DMS114 treated with DMSO at 0.1 percent for 48 hours (cell line): Measurements from ENCODE around the gene RING1.
"Not testable (repeated sequence)": the region's sequence is repeated elsewhere in the genome, so short reads cannot be mapped to it uniquely, and the experiment has no call there.

Experiments
- DNase-seq: peaks from one replicate; lab custom pipeline; 2025; ENCODE audit not compliant: unreplicated experiment; lab: John Stamatoyannopoulos, UW

Gene RING1

GRCh38 chr6:33205191-33206026 is 2.9 kb upstream of the RING1 start:
- DNase-seq: no peak

DNA sequence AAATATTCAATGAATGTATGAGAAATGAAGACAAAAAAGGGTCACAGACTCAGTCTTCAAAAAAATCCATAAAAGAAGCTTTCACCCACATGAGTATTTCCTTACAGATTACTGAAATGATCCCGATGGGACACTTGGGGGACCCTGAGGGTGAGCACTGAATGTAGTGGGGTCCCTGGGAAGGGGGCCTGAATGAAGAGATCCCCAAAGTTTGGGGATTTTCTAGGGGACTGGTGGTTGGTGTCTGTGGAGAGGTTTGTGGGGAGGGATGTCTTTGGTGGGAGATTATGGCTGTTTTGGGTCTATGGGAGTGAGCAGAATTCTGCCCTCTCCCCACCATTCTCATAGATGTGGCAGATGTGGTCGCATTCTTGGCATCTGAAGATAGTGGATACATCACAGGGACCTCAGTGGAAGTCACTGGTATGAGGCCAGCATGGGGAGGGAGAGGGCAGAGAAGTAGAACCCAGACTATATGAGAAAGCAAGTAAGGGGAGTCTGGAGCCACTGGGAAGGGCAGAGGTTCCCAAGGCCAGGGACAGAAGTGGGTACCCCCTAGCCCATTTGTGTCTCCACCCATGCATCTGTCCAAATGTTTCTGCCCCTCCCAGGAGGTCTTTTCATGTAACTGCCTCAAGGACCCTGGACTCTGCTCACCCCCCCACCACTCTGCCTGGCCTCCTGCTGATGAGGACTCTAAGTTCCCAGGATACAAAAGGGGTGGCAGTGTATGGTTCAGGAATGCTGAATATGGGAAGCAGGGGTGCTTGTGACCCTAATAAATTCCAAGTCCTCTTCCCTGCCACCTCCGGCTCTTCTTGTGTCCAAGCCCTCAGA is 2.1 kb upstream of the RING1 start:
- DNase-seq: no peak

DNA sequence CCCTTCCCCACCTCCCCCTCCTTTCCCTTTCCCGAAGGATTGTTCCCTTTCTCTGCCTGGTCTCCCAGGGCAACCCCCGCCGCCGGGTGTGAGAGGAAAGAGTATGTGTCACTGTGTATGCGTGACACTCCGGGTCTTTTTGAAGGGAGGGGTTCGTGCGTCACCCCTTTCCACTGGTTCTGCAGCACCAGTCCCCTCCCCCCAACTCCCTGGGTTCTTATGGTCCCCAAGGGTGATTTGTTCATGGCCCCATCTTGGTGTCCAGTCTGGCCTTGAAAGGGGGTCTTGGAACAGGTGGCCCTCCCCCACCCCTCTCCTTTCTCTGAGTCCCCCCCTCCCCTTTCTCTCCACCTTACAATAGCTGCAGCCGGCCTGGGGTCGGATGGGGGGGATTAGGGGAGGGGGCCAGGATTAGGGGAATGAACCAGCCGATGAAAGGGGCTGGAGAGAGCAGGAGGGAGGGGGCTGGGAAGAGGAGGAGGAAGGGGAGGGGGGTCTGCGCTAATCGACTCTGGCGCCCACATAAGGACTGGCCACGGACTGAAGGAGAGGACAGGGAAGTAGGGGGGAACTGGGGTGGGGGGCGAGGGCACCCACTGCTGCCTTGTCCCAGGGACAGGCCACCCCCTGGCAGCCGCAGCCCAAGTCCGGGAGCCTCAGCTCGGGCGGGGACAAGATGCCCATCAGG is 1.3 kb upstream of the RING1 start:
- DNase-seq: no peak

DNA sequence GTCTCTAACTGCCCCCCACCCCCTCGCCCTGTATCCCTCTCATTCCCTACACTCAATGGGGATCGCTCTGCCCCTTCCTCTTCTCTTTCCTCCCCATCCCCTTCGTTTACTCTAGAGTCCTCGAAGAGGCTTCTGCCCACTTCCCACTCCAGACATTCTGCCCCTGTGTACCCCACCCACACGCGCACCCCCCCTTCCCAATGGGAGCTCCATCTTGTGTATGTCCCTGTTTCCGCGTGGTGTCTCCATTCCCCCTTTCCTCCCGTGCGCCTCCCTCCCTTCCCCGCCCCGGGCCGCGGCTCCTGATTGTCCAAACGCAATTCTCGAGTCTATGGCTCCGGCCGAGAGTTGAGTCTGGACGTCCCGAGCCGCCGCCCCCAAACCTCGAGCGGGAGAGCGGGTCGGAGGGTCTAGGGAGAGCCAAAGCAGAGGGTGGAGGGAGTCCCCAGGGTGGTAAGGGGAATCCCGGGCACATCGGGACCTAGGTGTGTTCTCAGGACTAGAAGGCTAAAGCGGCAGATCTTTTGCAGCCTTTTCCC is 679 bp upstream of the RING1 start:
- DNase-seq: no peak

GRCh38 chr6:33209856-33210255 is 1.6 kb downstream of the RING1 start:
- DNase-seq: no peak

DNA sequence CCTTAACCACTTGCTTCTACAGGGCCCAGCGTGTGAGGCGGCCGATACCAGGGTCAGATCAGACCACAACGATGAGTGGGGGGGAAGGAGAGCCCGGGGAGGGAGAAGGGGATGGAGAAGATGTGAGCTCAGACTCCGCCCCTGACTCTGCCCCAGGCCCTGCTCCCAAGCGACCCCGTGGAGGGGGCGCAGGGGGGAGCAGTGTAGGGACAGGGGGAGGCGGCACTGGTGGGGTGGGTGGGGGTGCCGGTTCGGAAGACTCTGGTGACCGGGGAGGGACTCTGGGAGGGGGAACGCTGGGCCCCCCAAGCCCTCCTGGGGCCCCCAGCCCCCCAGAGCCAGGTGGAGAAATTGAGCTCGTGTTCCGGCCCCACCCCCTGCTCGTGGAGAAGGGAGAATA is 2.8 kb downstream of the RING1 start:
- DNase-seq: no peak

GRCh38 chr6:33211666-33212422 is 3.5 kb downstream of the RING1 start:
- no peak for DNase-seq

DNA sequence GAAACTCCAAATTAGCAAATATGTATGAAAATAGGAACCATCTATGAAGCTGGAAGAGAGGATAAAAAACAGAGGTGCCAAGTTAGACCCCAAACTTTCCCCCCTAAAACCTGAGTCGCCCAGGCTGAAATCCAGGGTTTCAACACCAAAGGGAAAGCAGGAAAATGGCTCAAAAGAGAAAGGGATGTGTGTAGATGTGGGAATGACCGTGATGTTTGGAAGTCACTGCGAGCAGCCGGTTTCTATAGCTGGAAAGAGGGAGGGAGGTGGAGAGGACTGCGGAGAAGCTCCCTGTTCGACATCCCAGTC is 4.5 kb downstream of the RING1 start:
- DNase-seq: peak; percentile 30

- DNase-seq: no peak
Observed at GRCh38 chr6:33213166-33213988, 5.1 kb downstream of the RING1 start.

GRCh38 chr6:33213989-33214335 is 5.7 kb downstream of the RING1 start:
- DNase-seq: no peak

GRCh38 chr6:33215271-33216116 is 7.2 kb downstream of the RING1 start:
- no peak for DNase-seq

GRCh38 chr6:33216117-33216649 is 7.9 kb downstream of the RING1 start:
- DNase-seq: no peak

DNA sequence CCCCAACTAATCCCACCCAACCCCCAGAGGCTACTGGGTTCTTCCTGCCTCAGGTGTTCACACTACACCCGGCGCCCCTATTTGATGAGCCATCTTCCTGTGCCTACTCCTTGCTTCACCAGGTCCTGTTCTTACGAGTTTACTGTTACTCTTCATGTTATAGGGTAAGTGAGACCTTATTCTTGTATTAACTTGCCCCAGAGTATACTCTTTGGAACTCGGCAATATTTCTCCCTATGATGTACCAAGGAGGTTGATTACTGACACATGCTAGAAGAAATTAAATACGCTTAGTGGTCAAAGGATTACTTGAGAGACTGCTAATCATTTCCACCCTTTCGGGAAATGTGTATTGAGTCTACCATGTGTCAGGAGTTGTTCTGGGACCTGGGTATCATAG is 8.9 kb downstream of the RING1 start:
- DNase-seq: no peak

- no peak for DNase-seq
Observed at GRCh38 chr6:33217681-33218080, 9.4 kb downstream of the RING1 start.

GRCh38 chr6:33226503-33227120 is 18.3 kb downstream of the RING1 start:
- DNase-seq: not testable (repeated sequence)

GRCh38 chr6:33235221-33235634 is 26.9 kb downstream of the RING1 start:
- no peak for DNase-seq

GRCh38 chr6:33236328-33236727 is 28.0 kb downstream of the RING1 start:
- no peak for DNase-seq

- no peak for DNase-seq
Observed at GRCh38 chr6:33236852-33237251, 28.6 kb downstream of the RING1 start.
